Suprapubic skin (tissue), 4 donors: ENCODE results near the gene ME2.

Source experiments
- EP300 ChIP-seq: sonication (generic); formaldehyde crosslinking; IDR thresholded peaks from one replicate; pipeline ENCODE4 v1.6.1; 2017; ENCODE audit warnings: antibody characterized with exemption
- POLR2A ChIP-seq, 2 donors: fragments of 450-650 bp; IDR thresholded peaks; one replicate each; pipeline ENCODE4 v1.6.1; 2017; ENCODE audit warnings: antibody characterized with exemption in 2 of 2, mild to moderate bottlenecking in 2 of 2, moderate library complexity in 2 of 2
- POLR2AphosphoS5 ChIP-seq, 3 donors: sonication (generic); formaldehyde crosslinking; IDR thresholded peaks; one replicate each; pipeline ENCODE4 v1.6.1; 2017; ENCODE audit warnings: antibody characterized with exemption in 3 of 3
- TF ChIP-seq, protein P1 (sequence below), 2 donors: fragments of 200-600 bp in 1 of 2; fragments of 450-650 bp in 1 of 2; sonication (generic) in 1 of 2; IDR thresholded peaks; one replicate each; pipeline ENCODE4 v1.5.1; 2016 to 2019; ENCODE audit warnings: antibody characterized with exemption in 2 of 2, mild to moderate bottlenecking in 1 of 2, moderate library complexity in 1 of 2

DNA sequence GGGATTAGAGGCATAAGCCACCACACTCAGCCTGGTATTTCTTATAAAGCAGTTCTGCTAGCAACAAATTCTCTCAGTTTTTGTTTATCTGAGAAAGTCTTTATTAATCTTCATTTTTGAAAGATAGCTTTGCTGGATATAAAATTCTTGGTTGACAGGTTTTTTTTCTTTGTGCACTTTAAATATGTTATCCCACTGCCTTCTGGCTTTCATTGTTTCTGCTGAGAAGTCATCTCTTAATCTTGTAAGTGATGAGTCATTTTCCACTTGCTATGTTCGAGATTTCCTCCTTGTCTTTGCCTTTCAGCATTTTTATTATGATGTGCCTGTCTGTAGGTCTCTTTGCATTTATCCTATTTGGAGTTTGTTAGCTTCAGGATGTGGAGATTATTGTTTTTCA, 83.1 kb downstream of the ME2 start:
- TF ChIP-seq, protein P1, sequence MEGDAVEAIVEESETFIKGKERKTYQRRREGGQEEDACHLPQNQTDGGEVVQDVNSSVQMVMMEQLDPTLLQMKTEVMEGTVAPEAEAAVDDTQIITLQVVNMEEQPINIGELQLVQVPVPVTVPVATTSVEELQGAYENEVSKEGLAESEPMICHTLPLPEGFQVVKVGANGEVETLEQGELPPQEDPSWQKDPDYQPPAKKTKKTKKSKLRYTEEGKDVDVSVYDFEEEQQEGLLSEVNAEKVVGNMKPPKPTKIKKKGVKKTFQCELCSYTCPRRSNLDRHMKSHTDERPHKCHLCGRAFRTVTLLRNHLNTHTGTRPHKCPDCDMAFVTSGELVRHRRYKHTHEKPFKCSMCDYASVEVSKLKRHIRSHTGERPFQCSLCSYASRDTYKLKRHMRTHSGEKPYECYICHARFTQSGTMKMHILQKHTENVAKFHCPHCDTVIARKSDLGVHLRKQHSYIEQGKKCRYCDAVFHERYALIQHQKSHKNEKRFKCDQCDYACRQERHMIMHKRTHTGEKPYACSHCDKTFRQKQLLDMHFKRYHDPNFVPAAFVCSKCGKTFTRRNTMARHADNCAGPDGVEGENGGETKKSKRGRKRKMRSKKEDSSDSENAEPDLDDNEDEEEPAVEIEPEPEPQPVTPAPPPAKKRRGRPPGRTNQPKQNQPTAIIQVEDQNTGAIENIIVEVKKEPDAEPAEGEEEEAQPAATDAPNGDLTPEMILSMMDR (IDR thresholded peaks at IDR 0.05): no peak
- TF ChIP-seq POLR2A (IDR thresholded peaks at IDR 0.05) (no peak), EP300 (no peak), POLR2AphosphoS5 (IDR thresholded peaks at IDR 0.05) (no peak)
